GM19463 (cell line): ENCODE measurements around the gene RANBP9.

ENCODE experiments used
- ATAC-seq: cut with Tn5 transposase; IDR thresholded peaks from one replicate; pipeline ENCODE4 v1.9.1; 2021; ENCODE audit warnings: mild to moderate bottlenecking, moderate library complexity; ENCODE audit not compliant: unreplicated experiment

Gene RANBP9

DNA sequence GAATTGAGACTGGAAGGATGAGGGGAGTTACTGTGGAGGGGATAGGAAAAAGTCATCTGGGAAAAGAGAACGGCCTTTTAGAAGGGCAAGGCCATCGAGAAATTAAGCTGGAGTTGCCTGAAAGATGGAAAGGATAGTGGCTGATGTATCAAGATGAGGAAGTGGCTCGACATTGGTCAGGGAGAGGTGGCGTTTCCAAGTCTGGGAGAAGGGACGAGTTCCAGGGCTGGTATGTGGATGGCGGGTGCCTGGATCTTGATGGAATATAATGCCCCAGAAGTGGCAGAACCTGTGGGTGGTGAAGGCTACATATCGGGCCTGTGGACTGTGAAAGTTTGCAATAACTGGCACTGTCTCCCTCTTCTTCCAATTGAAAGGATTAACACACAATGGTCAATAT, 139.4 kb downstream of the RANBP9 start:
- no peak for ATAC-seq
